Smooth muscle cell (in vitro differentiated cells): ENCODE data around the gene TEAD1. TPM values are rescaled to one million over a fixed set of nuclear protein-coding genes. Genes with fewer than 3 reads are reported as not detected.

Experiments
- DNase-seq: peaks from one replicate; lab custom pipeline; 2025; ENCODE audit not compliant: unreplicated experiment; lab: John Stamatoyannopoulos, UW
- H2AFZ ChIP-seq: fragments of 200-600 bp; sonication (generic); 2 replicates; pipeline ENCODE4 v1.6.0; 2016; ENCODE audit warnings: antibody characterized with exemption, low read depth, mild to moderate bottlenecking
- H3F3A ChIP-seq: fragments of 200-600 bp; sonication (generic); 2 replicates; pipeline ENCODE4 v1.6.0; 2017; ENCODE audit warnings: antibody characterized with exemption, low read depth
- H3K27ac ChIP-seq: fragments of 200-600 bp; sonication (generic); 2 replicates; pipeline ENCODE4 v1.5.1; 2016; ENCODE audit warnings: low read depth, mild to moderate bottlenecking
- H3K27me3 ChIP-seq: fragments of 200-600 bp; sonication (generic); 2 replicates; pipeline ENCODE4 v1.6.1; 2016; ENCODE audit warnings: low read depth, mild to moderate bottlenecking
- H3K36me3 ChIP-seq: fragments of 200-600 bp; sonication (generic); 2 replicates; pipeline ENCODE4 v1.5.1; 2016; ENCODE audit warnings: low read depth
- H3K4me1 ChIP-seq: fragments of 200-600 bp; sonication (generic); 2 replicates; pipeline ENCODE4 v1.5.1; 2016; ENCODE audit warnings: low read depth
- H3K4me2 ChIP-seq: fragments of 200-600 bp; sonication (generic); 2 replicates; pipeline ENCODE4 v1.6.0; 2016; ENCODE audit warnings: mild to moderate bottlenecking
- H3K4me3 ChIP-seq: fragments of 200-600 bp; sonication (generic); 2 replicates; pipeline ENCODE4 v1.5.1; 2016; ENCODE audit warnings: mild to moderate bottlenecking
- H3K79me2 ChIP-seq: fragments of 200-600 bp; sonication (generic); 2 replicates; pipeline ENCODE4 v1.6.0; 2016; ENCODE audit warnings: low read depth, mild to moderate bottlenecking
- H3K9ac ChIP-seq: fragments of 200-600 bp; sonication (generic); 2 replicates; pipeline ENCODE4 v1.6.0; 2016; ENCODE audit warnings: low read depth
- H3K9me3 ChIP-seq: fragments of 200-600 bp; sonication (generic); replicated peaks from 2 replicates; pipeline ENCODE4 v1.5.1; 2016; ENCODE audit warnings: low read depth
- H4K20me1 ChIP-seq: fragments of 200-600 bp; sonication (generic); 2 replicates; pipeline ENCODE4 v1.6.0; 2016; ENCODE audit warnings: low read depth
- CTCF ChIP-seq: fragments of 200-600 bp; sonication (generic); IDR thresholded peaks from 2 replicates; pipeline ENCODE4 v1.5.1; 2017; ENCODE audit warnings: borderline replicate concordance, mild to moderate bottlenecking, antibody characterized with exemption; ENCODE audit not compliant: insufficient read depth, poor library complexity, severe bottlenecking
- WGBS: methylation state at CpG from one replicate; pipeline ENCODE4 v1.1.7; 2016; ENCODE audit warnings: low lambda C conversion rate; 5-methylcytosine and 5-hydroxymethylcytosine counted together
- polyA plus RNA-seq: library from polyadenylated mRNA; unstranded; fragments of >200 nt; fragmentation: Nextera tagmentation; extraction: Ambion mirVana; gene quantifications from 2 replicates; pipeline ENCODE4 v1.2.1, GENCODE V29; 2016
- total RNA-seq: library from RNA; depleted of rRNA; stranded (reverse); fragments of >200 nt; gene quantifications from 2 replicates; pipeline ENCODE4 v1.2.3, GENCODE V29; 2014

TEAD1 gene
- total and polyA plus RNA-seq, 2 experiments from 2014 or later, result 63.0 to 181 TPM

GRCh38 chr11:12840871-12841660 lies 166.8 kb downstream of the TEAD1 start:
- Histone ChIP-seq H3F3A (peaks cover 57% of the 10 kb centered on the region), H4K20me1 (peaks cover 84% of the 10 kb centered on the region), H3K9ac (peak overlapping the region; percentile 56), H3K9me3 (no peaks in the 10 kb centered on the region), H3K79me2 (peaks cover 96% of the 10 kb centered on the region), H3K27ac (peak overlapping the region; percentile 84), H2AFZ (no peak overlapping the region), H3K27me3 (no peaks in the 10 kb centered on the region), H3K4me2 (peak overlapping the region; percentile 64), H3K36me3 (no peaks in the 10 kb centered on the region), H3K4me1 (peaks cover 65% of the 10 kb centered on the region), H3K4me3 (no peak overlapping the region)
- DNase-seq, result no peak
- no peak for TF ChIP-seq CTCF
- 56% methylated on average over 6 of the region's 6 CpGs for WGBS

- no peak for DNase-seq
- H3K36me3 ChIP-seq, result no peaks in the 10 kb centered on the region
- peak overlapping the region; percentile 84 for H3K27ac ChIP-seq
- peak overlapping the region; percentile 67 for H3K4me2 ChIP-seq
- peaks cover 88% of the 10 kb centered on the region for H4K20me1 ChIP-seq
- TF ChIP-seq CTCF, result no peak
- peaks cover 75% of the 10 kb centered on the region for H3K4me1 ChIP-seq
- H3K27me3 ChIP-seq, result no peaks in the 10 kb centered on the region
- peak overlapping the region; percentile 56 for H3K9ac ChIP-seq
- H3K9me3 ChIP-seq, result no peaks in the 10 kb centered on the region
- peaks cover 63% of the 10 kb centered on the region for H3F3A ChIP-seq
- peak overlapping the region; percentile 6 for H3K4me3 ChIP-seq
- H3K79me2 ChIP-seq, result peaks cover 96% of the 10 kb centered on the region
- H2AFZ ChIP-seq, result no peak overlapping the region
- 37% methylated on average over 9 of the region's 9 CpGs for WGBS
These were observed 167.9 kb downstream of the TEAD1 start for GRCh38 chr11:12841946-12842630.

- WGBS, result 65% methylated on average over 6 of the region's 6 CpGs
- H4K20me1 ChIP-seq, result peaks cover 94% of the 10 kb centered on the region
- DNase-seq, result no peak
These were observed 168.9 kb downstream of the TEAD1 start for GRCh38 chr11:12842933-12843636.

More at GRCh38 chr11:12842933-12843636, 168.9 kb downstream of the TEAD1 start:
- Histone ChIP-seq H3F3A (peaks cover 60% of the 10 kb centered on the region), H3K4me1 (peaks cover 75% of the 10 kb centered on the region), H3K4me2 (peak overlapping the region; percentile 67), H3K27ac (peak overlapping the region; percentile 84), H3K9ac (peak overlapping the region; percentile 56), H3K9me3 (no peaks in the 10 kb centered on the region), H3K27me3 (no peaks in the 10 kb centered on the region), H2AFZ (no peak overlapping the region), H3K36me3 (no peaks in the 10 kb centered on the region), H3K4me3 (no peak overlapping the region), H3K79me2 (peaks cover 96% of the 10 kb centered on the region)
- no peak for TF ChIP-seq CTCF
